B cell (primary cell): ENCODE measurements around the gene FAF2.

ENCODE experiments used
- CTCF ChIP-seq: fragments of 200-600 bp; IDR thresholded peaks from one replicate; pipeline ENCODE4 v1.8.0; 2022; ENCODE audit warnings: antibody characterized with exemption, mild to moderate bottlenecking
- EZH2 ChIP-seq: IDR thresholded peaks from 2 replicates; pipeline ENCODE4 v1.6.1; 2012; ENCODE audit warnings: borderline replicate concordance, low read depth, mild to moderate bottlenecking, moderate library complexity, low read length; ENCODE audit not compliant: insufficient read depth, poor library complexity, severe bottlenecking

- TF ChIP-seq CTCF (no peak), EZH2 (no peak)
These were observed 13.2 kb downstream of the FAF2 start for GRCh38 chr5:176461349-176461748.
